COLO829 (cell line): ENCODE measurements around the gene NOS3.

Experiments
- DNase-seq: peaks from one replicate; pipeline ENCODE4 v3.0.0; 2012; ENCODE audit warnings: low spot score

Gene NOS3

GRCh38 chr7:150990416-150991186 is at the start of gene NOS3:
TSS of gene NOS3 (plus strand) at chr7:150991017. CDS start at chr7:150993804, 2,787 bp downstream.
- no peak for DNase-seq

- DNase-seq, result no peak
Measured at GRCh38 chr7:150941351-150942000, 49.3 kb upstream of the NOS3 start.

GRCh38 chr7:150942001-150942590 is 48.7 kb upstream of the NOS3 start:
- DNase-seq, result no peak

GRCh38 chr7:150942591-150943452 is 48.0 kb upstream of the NOS3 start:
- no peak for DNase-seq

- no peak for DNase-seq
Measured at GRCh38 chr7:150943453-150943814, 47.4 kb upstream of the NOS3 start.

GRCh38 chr7:150944066-150945042 is 46.5 kb upstream of the NOS3 start:
- DNase-seq, result no peak

GRCh38 chr7:150945171-150945852 is 45.5 kb upstream of the NOS3 start:
- DNase-seq, result no peak

GRCh38 chr7:150945853-150946420 is 44.9 kb upstream of the NOS3 start:
- DNase-seq, result peak; percentile 38

- no peak for DNase-seq
Measured at GRCh38 chr7:150946421-150947240, 44.2 kb upstream of the NOS3 start.

- no peak for DNase-seq
Measured at GRCh38 chr7:150947241-150947745, 43.5 kb upstream of the NOS3 start.

- no peak for DNase-seq
Measured at GRCh38 chr7:150947761-150948651, 42.8 kb upstream of the NOS3 start.

- DNase-seq, result no peak
Measured at GRCh38 chr7:150948791-150949251, 42.0 kb upstream of the NOS3 start.

- no peak for DNase-seq
Measured at GRCh38 chr7:150949564-150949963, 41.3 kb upstream of the NOS3 start.

GRCh38 chr7:150949971-150950491 is 40.8 kb upstream of the NOS3 start:
- DNase-seq, result no peak

- DNase-seq, result no peak
Measured at GRCh38 chr7:150950496-150951180, 40.2 kb upstream of the NOS3 start.

- DNase-seq, result no peak
Measured at GRCh38 chr7:150951181-150951520, 39.7 kb upstream of the NOS3 start.

- no peak for DNase-seq
Measured at GRCh38 chr7:150951521-150951920, 39.3 kb upstream of the NOS3 start.
